HG03432 (cell line): ENCODE data around the gene CCDC47.

ENCODE experiments used
- ATAC-seq: cut with Tn5 transposase; IDR thresholded peaks from one replicate; pipeline ENCODE4 v1.9.1; 2021; ENCODE audit warnings: mild to moderate bottlenecking, moderate library complexity; ENCODE audit not compliant: unreplicated experiment

The CCDC47 gene

GRCh38 chr17:63699638-63700527, 73.5 kb downstream of the CCDC47 start, which contains the start of gene LIMD2:
Gene LIMD2 (minus strand): TSS chr17:63700125. CDS start chr17:63699298, 827 bp downstream.
- ATAC-seq: peak; percentile 23

- ATAC-seq: peak; percentile 31
Observed at GRCh38 chr17:63698886-63699637, 74.3 kb downstream of the CCDC47 start.

GRCh38 chr17:63698381-63698885, 75.0 kb downstream of the CCDC47 start:
- no peak for ATAC-seq

DNA sequence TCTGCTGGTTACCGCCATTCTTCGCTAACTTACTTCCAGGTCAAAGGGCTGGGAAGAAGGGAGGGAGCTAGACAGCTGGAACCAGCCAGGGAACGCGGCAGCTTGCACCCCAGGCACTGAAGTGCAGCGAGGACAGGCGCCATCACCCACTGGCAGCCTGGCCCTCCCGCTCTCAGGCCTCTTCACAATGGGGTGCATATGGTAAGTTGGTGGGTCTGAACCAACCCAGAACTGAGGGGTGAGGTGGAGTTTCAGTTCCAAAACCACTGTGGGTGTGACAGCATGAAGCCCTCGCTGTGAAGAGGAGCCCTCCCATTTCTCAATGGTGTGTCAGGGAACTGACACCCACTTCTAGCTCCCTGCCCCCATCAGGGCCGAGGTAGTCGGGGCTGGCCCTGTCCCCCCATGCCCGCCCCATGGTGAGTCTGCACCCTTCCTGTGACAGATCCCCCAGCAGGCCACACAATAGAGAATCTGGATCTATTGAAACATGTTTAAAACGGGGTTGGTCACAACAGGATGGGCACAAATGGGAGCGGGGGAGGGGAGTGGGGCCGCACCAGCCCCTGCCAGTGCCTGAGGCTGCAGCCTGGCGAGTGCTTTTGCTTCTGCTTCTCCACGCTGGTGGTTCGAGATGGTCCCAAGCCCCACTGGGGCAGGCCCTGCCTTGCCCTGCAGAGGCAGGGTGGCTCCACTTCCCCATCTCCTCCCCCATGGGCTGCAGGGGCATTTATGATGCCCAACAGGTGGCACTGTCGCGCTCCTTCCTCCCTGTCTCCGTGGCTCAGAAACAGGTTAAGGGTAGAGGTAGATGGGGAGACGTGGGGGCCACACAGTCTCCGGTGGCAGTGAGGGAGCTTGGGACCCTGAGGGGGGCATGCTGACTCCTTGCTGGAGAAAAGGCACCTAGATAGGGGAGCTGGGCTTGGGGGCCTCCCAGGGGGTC, 75.8 kb downstream of the CCDC47 start:
- peak; percentile 24 for ATAC-seq

DNA sequence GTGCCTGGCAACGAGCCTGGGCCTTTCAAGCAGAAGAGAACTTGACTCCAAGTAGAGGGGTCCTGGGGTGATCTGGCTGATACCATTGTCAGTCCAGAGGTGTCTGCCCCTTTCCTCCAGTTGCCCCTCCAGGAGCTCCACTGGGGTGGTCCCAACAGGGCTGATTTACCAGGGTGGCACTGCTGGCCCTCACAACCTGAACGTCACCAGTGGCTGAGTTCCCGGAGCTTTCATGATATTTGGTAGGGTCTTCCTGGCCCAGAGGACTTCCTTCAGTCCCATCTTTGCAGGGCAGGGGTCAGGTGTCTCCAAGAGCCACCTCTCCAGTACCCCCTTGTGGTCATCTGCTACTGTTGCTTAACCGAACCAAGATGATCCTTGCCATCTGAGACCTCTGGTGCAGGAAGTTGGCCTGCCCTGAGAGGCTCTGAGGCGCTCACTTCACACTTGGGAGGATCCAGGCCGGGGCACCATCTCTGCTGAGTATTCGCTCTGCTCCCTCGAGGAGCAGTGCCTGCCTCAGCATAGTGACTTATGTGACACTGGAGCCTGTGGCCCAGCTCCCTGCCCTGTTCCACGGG, 76.9 kb downstream of the CCDC47 start:
- no peak for ATAC-seq

DNA sequence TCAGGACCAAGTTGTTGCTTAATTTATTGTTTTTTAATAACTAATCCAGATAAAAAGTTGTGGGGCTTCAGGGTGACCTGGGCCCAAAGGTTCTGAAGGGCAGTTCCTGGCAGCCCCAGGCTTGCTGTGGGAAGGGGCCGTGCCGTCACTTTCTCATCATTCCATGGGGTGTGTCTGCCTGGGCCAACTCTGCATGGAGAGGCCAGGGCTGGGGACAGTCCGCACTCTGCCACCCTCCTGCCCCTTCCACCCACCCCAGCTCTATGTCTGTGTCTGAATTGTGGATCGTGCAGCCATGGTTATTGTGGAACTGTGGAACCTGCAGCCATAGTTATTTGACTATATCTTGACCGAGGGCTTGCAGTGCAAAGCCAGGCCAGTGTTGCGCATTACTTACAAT, 77.5 kb downstream of the CCDC47 start:
- ATAC-seq: no peak
